Omental fat pad (tissue), 4 donors: Measurements from ENCODE around the gene ATP5PO. TPM values are rescaled to one million over a fixed set of nuclear protein-coding genes. Genes with fewer than 3 reads are reported as not detected.

ENCODE experiments used
- ATAC-seq: fragments of 150-250 bp; one replicate; pipeline ENCODE4 v1.9.1; 2016; ENCODE audit warnings: mild to moderate bottlenecking, moderate library complexity; ENCODE audit not compliant: low FRiP score
- DNase-seq: peaks from one replicate; pipeline ENCODE4 v3.0.0-alpha.2; 2019; ENCODE audit warnings: low spot score
- CTCF ChIP-seq, 3 donors: fragments of 450-650 bp; IDR thresholded peaks; one replicate each; pipeline ENCODE4 v1.5.1; 2016 to 2017; ENCODE audit warnings: antibody characterized with exemption in 3 of 3, mild to moderate bottlenecking in 3 of 3, moderate library complexity in 2 of 3
- total RNA-seq, 4 donors: library from RNA; depleted of rRNA; stranded (reverse); fragments of >200 nt; gene quantifications; one replicate each; pipeline ENCODE4 v1.1.0, GENCODE V29; 2016

Gene ATP5PO
- total RNA-seq, 4 donors from 2014 or later, result 143 to 223 (median 219) TPM

GRCh38 chr21:33954395-33954794, 38.8 kb upstream of the ATP5PO start:
- ATAC-seq, result no peak
- DNase-seq, result no peak
- TF ChIP-seq CTCF (IDR thresholded peaks at IDR 0.05), result no peak

GRCh38 chr21:33951276-33952178, 35.9 kb upstream of the ATP5PO start:
- DNase-seq (no peak), ATAC-seq (no peak)
- no peak for TF ChIP-seq CTCF (IDR thresholded peaks at IDR 0.05)

GRCh38 chr21:33950431-33951079, 35.0 kb upstream of the ATP5PO start:
- no peak for TF ChIP-seq CTCF (IDR thresholded peaks at IDR 0.05)
- ATAC-seq, result no peak
- no peak for DNase-seq

- TF ChIP-seq CTCF (IDR thresholded peaks at IDR 0.05), result no peak
- no peak for DNase-seq
- no peak for ATAC-seq
Measured at GRCh38 chr21:33949516-33950430, 34.2 kb upstream of the ATP5PO start.

- no peak for TF ChIP-seq CTCF (IDR thresholded peaks at IDR 0.05)
- no peak for ATAC-seq
Measured at GRCh38 chr21:33948951-33949444, 33.4 kb upstream of the ATP5PO start.

GRCh38 chr21:33948096-33948950, 32.7 kb upstream of the ATP5PO start:
- no peak for TF ChIP-seq CTCF (IDR thresholded peaks at IDR 0.05)
- DNase-seq (no peak), ATAC-seq (no peak)

More at GRCh38 chr21:33948951-33949444, 33.4 kb upstream of the ATP5PO start:
- no peak for DNase-seq
